ENCODE data around the gene LCA5L.

DNA sequence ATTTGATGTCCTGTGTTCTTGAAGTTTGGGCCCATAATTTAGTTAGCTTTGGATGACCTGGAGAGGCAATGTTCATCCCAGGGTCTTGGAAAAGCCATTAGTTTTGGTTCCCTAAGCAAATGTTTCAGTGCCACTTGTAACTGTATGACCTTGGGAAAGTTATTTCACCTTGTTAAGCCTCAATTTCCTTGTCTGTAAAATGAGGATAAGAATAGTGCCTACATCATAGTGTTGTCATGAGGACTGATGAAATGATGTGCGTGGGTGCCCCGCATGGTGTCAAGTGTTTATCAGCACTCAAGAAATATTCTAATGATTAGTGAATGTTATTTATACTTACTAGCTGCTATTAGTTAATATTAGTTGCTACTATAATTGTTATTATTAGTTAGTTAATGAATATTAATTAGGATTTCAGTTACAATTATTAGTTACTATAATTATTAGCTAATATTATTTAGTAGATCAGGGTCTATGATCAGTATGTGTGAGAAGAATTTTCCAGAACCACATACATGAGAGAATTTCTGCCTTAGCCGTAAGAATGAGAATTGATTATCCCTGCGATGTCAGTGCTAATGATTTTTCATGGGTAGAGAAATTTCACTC lies 8.1 kb upstream of the LCA5L start:
- TF ChIP-seq, protein P1, sequence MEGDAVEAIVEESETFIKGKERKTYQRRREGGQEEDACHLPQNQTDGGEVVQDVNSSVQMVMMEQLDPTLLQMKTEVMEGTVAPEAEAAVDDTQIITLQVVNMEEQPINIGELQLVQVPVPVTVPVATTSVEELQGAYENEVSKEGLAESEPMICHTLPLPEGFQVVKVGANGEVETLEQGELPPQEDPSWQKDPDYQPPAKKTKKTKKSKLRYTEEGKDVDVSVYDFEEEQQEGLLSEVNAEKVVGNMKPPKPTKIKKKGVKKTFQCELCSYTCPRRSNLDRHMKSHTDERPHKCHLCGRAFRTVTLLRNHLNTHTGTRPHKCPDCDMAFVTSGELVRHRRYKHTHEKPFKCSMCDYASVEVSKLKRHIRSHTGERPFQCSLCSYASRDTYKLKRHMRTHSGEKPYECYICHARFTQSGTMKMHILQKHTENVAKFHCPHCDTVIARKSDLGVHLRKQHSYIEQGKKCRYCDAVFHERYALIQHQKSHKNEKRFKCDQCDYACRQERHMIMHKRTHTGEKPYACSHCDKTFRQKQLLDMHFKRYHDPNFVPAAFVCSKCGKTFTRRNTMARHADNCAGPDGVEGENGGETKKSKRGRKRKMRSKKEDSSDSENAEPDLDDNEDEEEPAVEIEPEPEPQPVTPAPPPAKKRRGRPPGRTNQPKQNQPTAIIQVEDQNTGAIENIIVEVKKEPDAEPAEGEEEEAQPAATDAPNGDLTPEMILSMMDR (IDR thresholded peaks at IDR 0.05), result no peak
- no peak for TF ChIP-seq POLR2A (IDR thresholded peaks at IDR 0.05)

Data from testis (tissue), 2 donors.